HepG2 (cell line): ENCODE data around the gene CLNS1A. TPM values are rescaled to one million over a fixed set of nuclear protein-coding genes. Genes with fewer than 3 reads are reported as not detected.

Experiments used
- ATAC-seq: fragments of 200-7000 bp; cut with Tn5 transposase; 3 replicates; pipeline ENCODE4 v1.9.1; 2020; ENCODE audit warnings: mild to moderate bottlenecking, moderate library complexity
- BruUV-seq: library from RNA; stranded (reverse); fragments of 400-500 nt; replicated peaks from 2 replicates; lab custom pipeline; 2021; lab: Mats Ljungman, UMichigan
- CTCF ChIA-PET: fragments of 300-600 bp; formaldehyde crosslinking; extraction: SDS; loops from one replicate; lab custom pipeline; 2021; ENCODE audit warnings: low total read pairs, inconsistent platforms, low intra/inter-chr PET ratio; lab: Yijun Ruan, JAX
- POLR2A ChIA-PET: fragments of 350-600 bp; sonication (Branson Sonifier 250); formaldehyde crosslinking; loops from one replicate; lab custom pipeline; 2020; ENCODE audit warnings: antibody characterized with exemption, inconsistent platforms; lab: Yijun Ruan, JAX
- DNase-seq: peaks from one replicate; pipeline ENCODE4 v3.0.0-alpha.2; 2015; ENCODE audit warnings: low spot score
- FAIRE-seq: peaks from 3 replicates; lab custom pipeline; 2011; peaks lifted over from hg19 to GRCh38; lab: Jason Lieb, UNC
- H2AFZ ChIP-seq: one replicate; pipeline ENCODE4 v1.6.1; 2011; ENCODE audit warnings: low read length, inconsistent platforms
- H3K27ac ChIP-seq: fragments of 300-600 bp; 3 replicates; pipeline ENCODE4 v1.8.0; 2011; ENCODE audit warnings: mixed run types, mild to moderate bottlenecking, mixed read lengths, low read length, inconsistent platforms; ENCODE audit not compliant: insufficient read depth; ENCODE audit errors: extremely low read length
- H3K27me3 ChIP-seq, 2 experiments: fragments of 200-600 bp in 1 of 2; 2 replicates in 1 of 2; 3 replicates in 1 of 2; pipeline versions ENCODE4 v1.6.0 to v1.8.0; 2011; ENCODE audit warnings: low read length in 2 of 2, mild to moderate bottlenecking in 2 of 2, moderate library complexity in 2 of 2, inconsistent platforms in 1 of 2; ENCODE audit not compliant: insufficient read depth in 2 of 2, control insufficient read depth in 1 of 2
- H3K36me3 ChIP-seq, 2 experiments: fragments of 200-600 bp in 1 of 2; replicated peaks in 1 of 2; 2 replicates in 1 of 2; 3 replicates in 1 of 2; pipeline versions ENCODE4 v1.5.1 to v1.8.0; 2011; ENCODE audit warnings: low read length in 2 of 2, inconsistent platforms in 1 of 2; ENCODE audit not compliant: insufficient read depth in 2 of 2, control insufficient read depth in 1 of 2
- H3K4me1 ChIP-seq: 2 replicates; pipeline ENCODE4 v1.5.1; 2012; ENCODE audit warnings: low read length, inconsistent platforms; ENCODE audit not compliant: insufficient read depth
- H3K4me2 ChIP-seq: 2 replicates; pipeline ENCODE4 v1.6.0; 2011; ENCODE audit warnings: low read depth, low read length, inconsistent platforms
- H3K4me3 ChIP-seq, 3 experiments: fragments of 200-600 bp in 1 of 3; sonication (generic), shearing (Covaris generic) in 1 of 3; replicated peaks in 1 of 3; 2 replicates each; pipeline ENCODE4 v1.5.1; 2011 to 2016; ENCODE audit warnings: low read length in 3 of 3, inconsistent platforms in 2 of 3, low read depth in 2 of 3, mild to moderate bottlenecking in 2 of 3, control low read depth in 1 of 3, mixed read lengths in 1 of 3; ENCODE audit not compliant: insufficient read depth in 1 of 3
- H3K79me2 ChIP-seq: one replicate; pipeline ENCODE4 v1.6.1; 2011; ENCODE audit warnings: low read length, inconsistent platforms; ENCODE audit not compliant: insufficient read depth
- H3K9ac ChIP-seq: 2 replicates; pipeline ENCODE4 v1.6.0; 2011; ENCODE audit warnings: mild to moderate bottlenecking, low read depth, low read length, inconsistent platforms; ENCODE audit not compliant: insufficient read depth
- H3K9me3 ChIP-seq: 2 replicates; pipeline ENCODE4 v1.5.1; 2012; ENCODE audit warnings: mild to moderate bottlenecking, low read length
- H4K20me1 ChIP-seq: 2 replicates; pipeline ENCODE4 v1.6.0; 2011; ENCODE audit warnings: inconsistent platforms, mild to moderate bottlenecking, low read length, moderate library complexity; ENCODE audit not compliant: insufficient read depth
- ARID3A ChIP-seq: IDR thresholded peaks from 2 replicates; pipeline ENCODE4 v1.6.1; 2012; ENCODE audit warnings: low read depth, low read length, improper control_type of control experiment
- PRDM10 ChIP-seq: sonication (generic); formaldehyde crosslinking; IDR thresholded peaks from 2 replicates; pipeline ENCODE4 v1.4.0; 2020; ENCODE audit warnings: low read depth, missing genetic modification reagents
- ZNF883 ChIP-seq: sonication (generic); formaldehyde crosslinking; IDR thresholded peaks from 2 replicates; pipeline ENCODE4 v1.5.1; 2020; ENCODE audit warnings: mild to moderate bottlenecking, missing genetic modification reagents; ENCODE audit errors: not compliant biosample characterization
- WGBS: methylation state at CpG from one replicate; pipeline ENCODE4 v1.1.6; 2017; ENCODE audit warnings: low lambda C conversion rate; 5-methylcytosine and 5-hydroxymethylcytosine counted together
- in situ Hi-C: cut with HindIII; loops from 2 replicates; pipeline ENCODE4 v1.10.0; 2017; ENCODE audit warnings: low pct_unique_long_range_greater_than_20kb; ENCODE audit not compliant: extremely low pct_ligation_motif_present
- intact Hi-C: fragments of 100-400 bp; cut with micrococcal nuclease; formaldehyde crosslinking; loops from one replicate; pipeline ENCODE4 v1.10.0; 2022; ENCODE audit not compliant: unreplicated experiment
- polyA plus RNA-seq, 8 experiments: library from polyadenylated mRNA; depleted of rRNA in 3 of 8; stranded (reverse) in 7 of 8; unstranded in 1 of 8; fragments of >200 nt; fragmentation: Illumina TruSeq in 4 of 8; extraction: Trizol in 4 of 8; gene quantifications; 2 replicates each; pipeline versions ENCODE4 v1.2.1 to v1.2.3, GENCODE V29; 2011 to 2016; ENCODE audit warnings: low read depth in 4 of 8, missing spikeins in 1 of 8, mixed read lengths in 1 of 8; ENCODE audit not compliant: insufficient read depth in 1 of 8
- total RNA-seq, 5 experiments: library from RNA; depleted of rRNA; stranded (reverse); fragments of >200 nt; fragmentation: Illumina TruSeq; extraction: Trizol; gene quantifications; 2 replicates each; pipeline ENCODE4 v1.2.3, GENCODE V29; 2016; ENCODE audit warnings: low read depth in 1 of 5

The CLNS1A gene
- total and polyA plus RNA-seq, 2 of the 13 experiments (the other 11 are each of a cell fraction or from before 2014, with no cell fraction given) = 158 to 219 TPM

GRCh38 chr11:77602381-77603088, 35.1 kb downstream of the CLNS1A start (continued):
- peak; percentile 58; the same call in 1 of the 2 replicates for TF ChIP-seq ARID3A

- no peak for DNase-seq
- no peak for ATAC-seq
- Histone ChIP-seq H3K27me3 (no peaks in the 10 kb centered on the region), H3K27ac (no peak overlapping the region), H3K4me3 (no peak overlapping the region), H2AFZ (no peak overlapping the region), H3K4me1 (peaks cover 32% of the 10 kb centered on the region), H3K36me3 (0 out of 5 replicates have a peak, but pooled peaks cover 1 to 6% of the 10 kb centered on the region in 2 experiments), H3K9me3 (no peaks in the 10 kb centered on the region), H4K20me1 (no peaks in the 10 kb centered on the region), H3K9ac (no peak overlapping the region), H3K4me2 (no peak overlapping the region), H3K79me2 (peaks cover 3% of the 10 kb centered on the region)
- POLR2A ChIA-PET = no interaction called here
- CTCF ChIA-PET = no interaction called here
- 98% methylated on average over 2 of the region's 2 CpGs for WGBS
- TF ChIP-seq PRDM10 (CRISPR knock-in tag) (no peak), ZNF883 (CRISPR knock-in tag) (no peak)
- no TSS peak for BruUV-seq
- intact Hi-C loops = no loop called here
- in situ Hi-C loops = no loop called here
- FAIRE-seq = no peak
Measured at GRCh38 chr11:77598195-77598594, 39.4 kb downstream of the CLNS1A start.
